Naive thymus-derived CD8-positive, alpha-beta T cell (primary cell): Measurements from ENCODE around the gene KDM7A. TPM values are rescaled to one million over a fixed set of nuclear protein-coding genes. Genes with fewer than 3 reads are reported as not detected.

Experiments
- ATAC-seq, 2 donors: fragments of 150-1000 bp; cut with Tn5 transposase in 1 of 2; sonication (Bioruptor Pico), chemical (Tn5 transposase) in 1 of 2; 1 replicate in 1 of 2; 2 replicates in 1 of 2; pipeline ENCODE4 v1.10.0; 2021; ENCODE audit warnings: mild to moderate bottlenecking in 2 of 2, moderate library complexity in 2 of 2
- POLR2A ChIA-PET: fragments of 350-600 bp; sonication (Branson Sonifier 250); formaldehyde crosslinking; loops from one replicate; lab custom pipeline; 2021; ENCODE audit warnings: antibody characterized with exemption; lab: Charles Lee
- DNase-seq, 10 donors: peaks; one replicate each; pipeline versions ENCODE4 v3.0.0 to v3.0.0-alpha.2; 2020 to 2022
- H3K27ac Mint-ChIP-seq, 10 donors: one replicate each; pipeline ENCODE4 v1.8.0; 2020 to 2022; ENCODE audit warnings: mild to moderate bottlenecking in 10 of 10, mixed read lengths in 10 of 10, moderate library complexity in 4 of 10, inconsistent platforms in 1 of 10
- H3K27me3 Mint-ChIP-seq, 5 donors: one replicate each; pipeline ENCODE4 v1.8.0; 2021 to 2022; ENCODE audit warnings: mixed read lengths in 5 of 5
- H3K36me3 Mint-ChIP-seq, 3 donors: one replicate each; pipeline ENCODE4 v1.8.0; 2020 to 2022; ENCODE audit warnings: mixed read lengths in 3 of 3, mild to moderate bottlenecking in 2 of 3, inconsistent platforms in 1 of 3
- H3K4me1 Mint-ChIP-seq, 4 donors: one replicate each; pipeline ENCODE4 v1.8.0; 2021 to 2022; ENCODE audit warnings: mixed read lengths in 4 of 4
- H3K4me3 Mint-ChIP-seq, 10 donors: one replicate each; pipeline ENCODE4 v1.8.0; 2020 to 2022; ENCODE audit warnings: mild to moderate bottlenecking in 10 of 10, mixed read lengths in 10 of 10, moderate library complexity in 6 of 10, inconsistent platforms in 1 of 10
- H3K9me3 Mint-ChIP-seq, 9 donors: one replicate each; pipeline ENCODE4 v1.8.0; 2020 to 2022; ENCODE audit warnings: mixed read lengths in 9 of 9, mild to moderate bottlenecking in 3 of 9, inconsistent platforms in 1 of 9, moderate library complexity in 1 of 9
- polyA plus RNA-seq, 3 donors: library from polyadenylated mRNA; unstranded; fragments of 300-500 nt; fragmentation: Illumina TruSeq; gene quantifications; one replicate each; pipeline ENCODE4 v1.2.3, GENCODE V29; 2021
- total RNA-seq, 8 experiments: library from RNA in 2 of 8; stranded (reverse) in 2 of 8; gene quantifications; one replicate each; pipeline ENCODE4 v1.2.3 and lab custom pipeline; 2021 to 2026

KDM7A gene
- total and polyA plus RNA-seq, 5 experiments from 2014 or later: 3.5 to 65.4 (median 4.4) TPM

- DNase-seq (no peak), ATAC-seq (no peak)
- Mint-ChIP-seq H3K4me1 (peaks cover 6 to 27% (median 19%) of the 10 kb centered on the region in 4 donors), H3K27me3 (no peaks in the 10 kb centered on the region), H3K9me3 (no peaks in the 10 kb centered on the region), H3K4me3 (no peak overlapping the region), H3K27ac (peak overlapping the region in 3 of 10 donors; percentile 11 to 60 (median 21)), H3K36me3 (peaks cover 0 to 78% (median 29%) of the 10 kb centered on the region in 3 donors)
- POLR2A ChIA-PET: no interaction called here
Measured at GRCh38 chr7:140048989-140049338, 127.8 kb downstream of the KDM7A start.

GRCh38 chr7:140048138-140048537 lies 128.6 kb downstream of the KDM7A start:
- Mint-ChIP-seq H3K27me3 (no peaks in the 10 kb centered on the region), H3K36me3 (peaks cover 0 to 78% (median 26%) of the 10 kb centered on the region in 3 donors), H3K4me1 (peaks cover 6 to 19% (median 13%) of the 10 kb centered on the region in 4 donors), H3K27ac (peak overlapping the region in 3 of 10 donors; percentile 20 to 73 (median 56)), H3K4me3 (no peak overlapping the region), H3K9me3 (no peaks in the 10 kb centered on the region)
- no peak for DNase-seq
- POLR2A ChIA-PET: no interaction called here
- ATAC-seq: no peak

GRCh38 chr7:140047197-140047596 lies 129.6 kb downstream of the KDM7A start:
- no peak overlapping the region for H3K27ac Mint-ChIP-seq
- DNase-seq (no peak), ATAC-seq (no peak)
- H3K36me3 Mint-ChIP-seq: peaks cover 0 to 78% (median 25%) of the 10 kb centered on the region in 3 donors
- H3K4me3 Mint-ChIP-seq: no peak overlapping the region
- H3K9me3 Mint-ChIP-seq: no peaks in the 10 kb centered on the region
- peaks cover 6 to 16% (median 10%) of the 10 kb centered on the region in 4 donors for H3K4me1 Mint-ChIP-seq
- POLR2A ChIA-PET: no interaction called here
- no peaks in the 10 kb centered on the region for H3K27me3 Mint-ChIP-seq

GRCh38 chr7:140045697-140046096 lies 131.1 kb downstream of the KDM7A start:
- peak overlapping the region in 1 of 10 donors; percentile 56 for H3K27ac Mint-ChIP-seq
- no peaks in the 10 kb centered on the region for H3K27me3 Mint-ChIP-seq

GRCh38 chr7:140044251-140044650 lies 132.5 kb downstream of the KDM7A start:
- DNase-seq (no peak), ATAC-seq (no peak)
- Mint-ChIP-seq H3K36me3 (peaks cover 7 to 86% (median 37%) of the 10 kb centered on the region in 3 donors), H3K27ac (no peak overlapping the region), H3K4me3 (no peak overlapping the region), H3K9me3 (no peaks in the 10 kb centered on the region), H3K4me1 (peaks cover 2 to 11% (median 9%) of the 10 kb centered on the region in 4 donors), H3K27me3 (no peaks in the 10 kb centered on the region)
- POLR2A ChIA-PET: no interaction called here

More at GRCh38 chr7:140045697-140046096, 131.1 kb downstream of the KDM7A start:
- Mint-ChIP-seq H3K4me1 (peaks cover 4 to 14% (median 10%) of the 10 kb centered on the region in 4 donors), H3K36me3 (peaks cover 7 to 82% (median 27%) of the 10 kb centered on the region in 3 donors), H3K4me3 (no peak overlapping the region), H3K9me3 (no peaks in the 10 kb centered on the region)
- POLR2A ChIA-PET: no interaction called here
- ATAC-seq (no peak), DNase-seq (no peak)

- no peak overlapping the region for H3K27ac Mint-ChIP-seq
- H3K36me3 Mint-ChIP-seq: peaks cover 7 to 95% (median 39%) of the 10 kb centered on the region in 3 donors
- H3K27me3 Mint-ChIP-seq: no peaks in the 10 kb centered on the region
Measured at GRCh38 chr7:140042386-140042670, 134.5 kb downstream of the KDM7A start.

GRCh38 chr7:140041659-140042385 lies 135.0 kb downstream of the KDM7A start:
- peaks cover 12 to 18% (median 14%) of the 10 kb centered on the region in 4 donors for H3K4me1 Mint-ChIP-seq
- POLR2A ChIA-PET: no interaction called here
- H3K27ac Mint-ChIP-seq: no peak overlapping the region
- peaks cover 7 to 95% (median 39%) of the 10 kb centered on the region in 3 donors for H3K36me3 Mint-ChIP-seq
- DNase-seq (no peak), ATAC-seq (no peak)
- H3K4me3 Mint-ChIP-seq: peak overlapping the region in 1 of 10 donors; percentile 4
- no peaks in the 10 kb centered on the region for H3K9me3 Mint-ChIP-seq
- H3K27me3 Mint-ChIP-seq: no peaks in the 10 kb centered on the region

More at GRCh38 chr7:140042386-140042670, 134.5 kb downstream of the KDM7A start:
- ATAC-seq (no peak), DNase-seq (no peak)
- POLR2A ChIA-PET: no interaction called here
- Mint-ChIP-seq H3K4me3 (peak overlapping the region in 1 of 10 donors; percentile 4), H3K9me3 (no peaks in the 10 kb centered on the region), H3K4me1 (peaks cover 9 to 15% (median 13%) of the 10 kb centered on the region in 4 donors)

GRCh38 chr7:140039896-140040295 lies 136.9 kb downstream of the KDM7A start:
- H3K4me1 Mint-ChIP-seq: peaks cover 19 to 30% (median 26%) of the 10 kb centered on the region in 4 donors

GRCh38 chr7:140039066-140039465 lies 137.7 kb downstream of the KDM7A start:
- Mint-ChIP-seq H3K36me3 (peaks cover 7 to 86% (median 28%) of the 10 kb centered on the region in 3 donors), H3K27ac (no peak overlapping the region)

More at GRCh38 chr7:140039896-140040295, 136.9 kb downstream of the KDM7A start:
- no peaks in the 10 kb centered on the region for H3K9me3 Mint-ChIP-seq
- DNase-seq: no peak
- POLR2A ChIA-PET: no interaction called here
- H3K4me3 Mint-ChIP-seq: peak overlapping the region in 1 of 10 donors; percentile 45
- peaks cover 7 to 90% (median 32%) of the 10 kb centered on the region in 3 donors for H3K36me3 Mint-ChIP-seq
- no peaks in the 10 kb centered on the region for H3K27me3 Mint-ChIP-seq
- peak overlapping the region in 2 of 10 donors; percentile 51 to 80 for H3K27ac Mint-ChIP-seq
- ATAC-seq: no peak

GRCh38 chr7:140036224-140036962 lies 140.4 kb downstream of the KDM7A start:
- POLR2A ChIA-PET: no interaction called here
- ATAC-seq: peak; percentile 52 to 72
- no peak for DNase-seq
- Mint-ChIP-seq H3K9me3 (no peaks in the 10 kb centered on the region), H3K4me1 (peaks cover 16 to 35% (median 34%) of the 10 kb centered on the region in 4 donors), H3K27me3 (no peaks in the 10 kb centered on the region), H3K27ac (peak overlapping the region in 5 of 10 donors; percentile 1 to 70 (median 33)), H3K36me3 (peaks cover 4 to 83% (median 32%) of the 10 kb centered on the region in 3 donors), H3K4me3 (peak overlapping the region in 3 of 10 donors; percentile 3 to 33 (median 10))

More at GRCh38 chr7:140039066-140039465, 137.7 kb downstream of the KDM7A start:
- H3K27me3 Mint-ChIP-seq: no peaks in the 10 kb centered on the region
- ATAC-seq (no peak), DNase-seq (no peak)
- H3K4me3 Mint-ChIP-seq: no peak overlapping the region
- H3K4me1 Mint-ChIP-seq: peaks cover 19 to 30% (median 26%) of the 10 kb centered on the region in 4 donors
- POLR2A ChIA-PET: no interaction called here
- H3K9me3 Mint-ChIP-seq: no peaks in the 10 kb centered on the region

GRCh38 chr7:140035400-140036223 lies 141.2 kb downstream of the KDM7A start:
- Mint-ChIP-seq H3K27ac (peak overlapping the region in 4 of 10 donors; percentile 28 to 70 (median 48)), H3K36me3 (peaks cover 0 to 81% (median 32%) of the 10 kb centered on the region in 3 donors), H3K4me1 (peaks cover 16 to 35% (median 34%) of the 10 kb centered on the region in 4 donors), H3K27me3 (no peaks in the 10 kb centered on the region), H3K4me3 (no peak overlapping the region), H3K9me3 (no peaks in the 10 kb centered on the region)
- DNase-seq (no peak), ATAC-seq (no peak)
- POLR2A ChIA-PET: no interaction called here
